ENCODE results near the gene TNFAIP8. TPM values are rescaled to one million over a fixed set of nuclear protein-coding genes. Genes with fewer than 3 reads are reported as not detected.

Gene TNFAIP8
- total and polyA plus RNA-seq, 2 donors (not counting 1 experiment from before 2014, with no cell fraction given), result 36.7 to 37.7 TPM

DNA sequence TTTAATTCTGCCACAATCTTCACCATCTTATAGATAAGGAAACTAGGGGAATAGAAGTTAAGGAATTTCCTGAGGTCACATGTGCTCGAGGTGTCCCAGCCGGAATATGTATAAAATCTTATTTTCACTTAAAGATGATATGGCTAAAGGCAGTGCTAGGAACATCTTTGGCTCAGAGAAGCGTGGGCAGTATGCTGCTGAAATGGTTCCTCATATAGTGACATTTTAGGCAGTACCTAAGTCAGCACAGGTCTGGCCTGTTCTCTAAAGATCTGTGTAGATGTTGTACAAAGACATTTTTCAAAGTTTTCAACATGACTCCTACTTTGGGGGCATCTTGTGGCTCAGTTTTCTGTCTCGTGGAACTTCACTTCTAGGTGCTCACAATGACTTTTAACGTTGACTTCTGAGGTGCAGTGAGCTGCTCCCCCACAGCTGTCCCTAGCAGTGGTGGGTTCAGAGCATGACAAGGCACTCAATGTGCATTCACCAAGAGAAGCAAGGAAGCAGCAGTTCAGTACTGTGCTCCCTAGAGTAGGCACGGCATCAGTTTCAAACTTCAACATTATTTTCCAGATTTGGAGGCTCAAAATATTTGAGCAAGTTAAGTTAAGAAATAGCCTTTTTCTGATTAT is 40.3 kb downstream of the TNFAIP8 start:
- no peaks in the 10 kb centered on the region for H4K20me1 ChIP-seq (ENCODE audit: control insufficient read depth, extremely low read depth, insufficient read depth, low read length)
- H3K4me1 ChIP-seq (ENCODE audit: control insufficient read depth, extremely low read depth, insufficient read depth, low read length), result peaks cover 3% of the 10 kb centered on the region
- no peaks in the 10 kb centered on the region for H3K27me3 ChIP-seq (ENCODE audit: control insufficient read depth, insufficient read depth, low read length)
- H3K36me3 ChIP-seq (ENCODE audit: control insufficient read depth, insufficient read depth, low read length), result no peaks in the 10 kb centered on the region
- no peaks in the 10 kb centered on the region for H3K79me2 ChIP-seq (ENCODE audit: control insufficient read depth, insufficient read depth, low read length)
- no peak overlapping the region for H2AFZ ChIP-seq (ENCODE audit: low read length)
- TF ChIP-seq, protein P1, sequence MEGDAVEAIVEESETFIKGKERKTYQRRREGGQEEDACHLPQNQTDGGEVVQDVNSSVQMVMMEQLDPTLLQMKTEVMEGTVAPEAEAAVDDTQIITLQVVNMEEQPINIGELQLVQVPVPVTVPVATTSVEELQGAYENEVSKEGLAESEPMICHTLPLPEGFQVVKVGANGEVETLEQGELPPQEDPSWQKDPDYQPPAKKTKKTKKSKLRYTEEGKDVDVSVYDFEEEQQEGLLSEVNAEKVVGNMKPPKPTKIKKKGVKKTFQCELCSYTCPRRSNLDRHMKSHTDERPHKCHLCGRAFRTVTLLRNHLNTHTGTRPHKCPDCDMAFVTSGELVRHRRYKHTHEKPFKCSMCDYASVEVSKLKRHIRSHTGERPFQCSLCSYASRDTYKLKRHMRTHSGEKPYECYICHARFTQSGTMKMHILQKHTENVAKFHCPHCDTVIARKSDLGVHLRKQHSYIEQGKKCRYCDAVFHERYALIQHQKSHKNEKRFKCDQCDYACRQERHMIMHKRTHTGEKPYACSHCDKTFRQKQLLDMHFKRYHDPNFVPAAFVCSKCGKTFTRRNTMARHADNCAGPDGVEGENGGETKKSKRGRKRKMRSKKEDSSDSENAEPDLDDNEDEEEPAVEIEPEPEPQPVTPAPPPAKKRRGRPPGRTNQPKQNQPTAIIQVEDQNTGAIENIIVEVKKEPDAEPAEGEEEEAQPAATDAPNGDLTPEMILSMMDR (conservative IDR thresholded peaks at IDR 0.05 in 1 of 2, IDR thresholded peaks at IDR 0.05 in 1 of 2; ENCODE audit: low read depth in 1 of 2, low read length in 2 of 2), result no peak
- TF ChIP-seq EZH2 (IDR thresholded peaks at IDR 0.05; ENCODE audit: low read length, missing control alignments), result no peak
- H3K4me2 ChIP-seq (ENCODE audit: extremely low read depth, insufficient read depth, low read length), result no peak overlapping the region
- no peaks in the 10 kb centered on the region for H3K9me3 ChIP-seq (ENCODE audit: control insufficient read depth, insufficient read depth, low read depth, low read length)
- no peak overlapping the region for H3K4me3 ChIP-seq (replicated peaks in 1 of 4; ENCODE audit: control extremely low read depth in 1 of 4, insufficient read depth in 1 of 4, low read depth in 3 of 4, low read length in 4 of 4)
- DNase-seq (ENCODE audit: low read depth in 2 of 2), result no peak
- no peak overlapping the region for H3K27ac ChIP-seq (ENCODE audit: insufficient read depth, low read length)
- no peak overlapping the region for H3K9ac ChIP-seq (ENCODE audit: insufficient read depth, low read length)

DNA sequence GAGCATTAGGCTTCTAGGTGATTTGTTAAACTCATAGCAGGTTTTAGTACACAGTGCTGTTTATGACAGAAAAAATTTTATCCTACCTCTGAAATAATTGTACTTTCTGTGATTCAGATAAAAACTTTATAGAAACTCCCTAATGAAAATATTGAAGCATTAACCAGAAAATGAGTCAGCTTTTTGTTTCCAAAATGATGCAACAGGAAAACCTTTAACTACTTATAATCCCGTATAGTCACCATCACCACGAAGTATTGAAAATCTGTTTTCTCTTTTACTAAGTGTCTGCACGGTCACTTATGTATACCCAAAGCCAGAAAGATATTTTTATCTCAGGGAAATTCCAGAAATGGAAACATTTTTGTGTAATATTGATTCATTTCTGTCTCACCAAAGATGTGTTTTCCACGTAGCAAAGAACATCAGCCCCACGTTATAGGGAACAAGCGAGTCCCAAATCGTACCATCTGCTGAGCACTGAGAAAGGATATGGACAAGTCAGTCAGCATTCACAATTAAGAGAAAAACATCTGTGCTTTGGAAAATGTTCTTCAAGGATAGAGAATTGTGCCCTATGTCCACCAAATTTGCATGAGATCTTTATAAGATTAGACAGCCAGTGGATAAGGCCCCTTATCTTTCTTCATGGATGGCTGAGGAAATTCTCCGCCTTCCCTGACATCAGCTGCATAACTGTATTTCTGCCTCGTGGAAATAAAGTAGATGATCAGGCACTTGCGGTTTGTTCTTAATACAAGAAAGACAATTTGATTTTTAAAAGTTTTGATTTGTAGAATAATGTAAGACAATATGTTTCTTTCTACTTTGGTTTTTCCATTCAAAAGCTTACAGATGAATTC is 41.9 kb downstream of the TNFAIP8 start:
- peak overlapping the region; percentile 32 for H3K4me2 ChIP-seq (ENCODE audit: extremely low read depth, insufficient read depth, low read length)
- H3K36me3 ChIP-seq (ENCODE audit: control insufficient read depth, insufficient read depth, low read length), result no peaks in the 10 kb centered on the region
- no peaks in the 10 kb centered on the region for H4K20me1 ChIP-seq (ENCODE audit: control insufficient read depth, extremely low read depth, insufficient read depth, low read length)
- peak; percentile 76 to 77 for DNase-seq (ENCODE audit: low read depth in 2 of 2)
- no peaks in the 10 kb centered on the region for H3K9me3 ChIP-seq (ENCODE audit: control insufficient read depth, insufficient read depth, low read depth, low read length)
- TF ChIP-seq, protein P1 (conservative IDR thresholded peaks at IDR 0.05 in 1 of 2, IDR thresholded peaks at IDR 0.05 in 1 of 2; ENCODE audit: low read depth in 1 of 2, low read length in 2 of 2), result no peak
- no peak for TF ChIP-seq EZH2 (IDR thresholded peaks at IDR 0.05; ENCODE audit: low read length, missing control alignments)
- H3K4me3 ChIP-seq (replicated peaks in 1 of 4; ENCODE audit: control extremely low read depth in 1 of 4, insufficient read depth in 1 of 4, low read depth in 3 of 4, low read length in 4 of 4), result peak overlapping the region in 2 of 4 experiments; percentile 3 to 7
- peak overlapping the region; percentile 52 for H2AFZ ChIP-seq (ENCODE audit: low read length)
- H3K79me2 ChIP-seq (ENCODE audit: control insufficient read depth, insufficient read depth, low read length), result no peaks in the 10 kb centered on the region
- no peak overlapping the region for H3K9ac ChIP-seq (ENCODE audit: insufficient read depth, low read length)
- H3K4me1 ChIP-seq (ENCODE audit: control insufficient read depth, extremely low read depth, insufficient read depth, low read length), result peaks cover 3% of the 10 kb centered on the region
- H3K27ac ChIP-seq (ENCODE audit: insufficient read depth, low read length), result no peak overlapping the region
- H3K27me3 ChIP-seq (ENCODE audit: control insufficient read depth, insufficient read depth, low read length), result no peaks in the 10 kb centered on the region

DNA sequence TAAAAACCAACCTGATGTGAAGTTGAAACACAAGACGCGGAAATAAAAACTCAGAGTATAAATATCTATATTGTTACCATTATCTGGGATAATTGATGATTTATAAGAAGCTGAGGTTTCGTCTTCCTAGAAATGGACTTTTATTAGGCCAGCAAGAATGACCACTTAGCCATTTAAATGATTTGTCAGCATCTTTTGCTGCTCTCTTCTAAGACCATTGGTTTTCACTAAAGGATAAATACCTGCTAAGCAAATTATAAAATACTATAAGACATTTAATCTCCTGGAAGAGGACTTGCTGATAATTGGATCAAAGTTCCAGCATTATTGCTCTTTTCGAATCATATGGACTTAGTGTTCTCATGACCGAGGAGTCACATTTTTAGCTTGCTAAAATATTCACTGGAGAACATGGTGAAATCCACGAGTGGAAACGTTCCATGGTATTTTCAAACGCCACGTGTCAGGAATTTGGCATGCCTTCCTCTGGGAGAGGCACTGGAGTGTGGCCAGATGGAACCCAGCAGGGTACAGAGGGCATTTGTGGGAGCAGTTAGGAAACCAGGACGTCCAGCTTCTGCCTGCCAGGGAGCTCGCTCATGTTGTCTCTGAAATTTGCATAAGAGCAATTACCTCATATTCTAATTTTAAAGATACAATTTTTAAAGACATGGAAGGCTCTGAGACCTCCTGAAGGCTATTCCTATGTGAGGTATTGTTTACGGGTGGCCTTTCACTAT is 43.1 kb downstream of the TNFAIP8 start:
- TF ChIP-seq EZH2 (IDR thresholded peaks at IDR 0.05; ENCODE audit: low read length, missing control alignments), result no peak
- TF ChIP-seq, protein P1 (conservative IDR thresholded peaks at IDR 0.05 in 1 of 2, IDR thresholded peaks at IDR 0.05 in 1 of 2; ENCODE audit: low read depth in 1 of 2, low read length in 2 of 2), result no peak
- H3K4me2 ChIP-seq (ENCODE audit: extremely low read depth, insufficient read depth, low read length), result peak overlapping the region; percentile 41
- no peaks in the 10 kb centered on the region for H3K79me2 ChIP-seq (ENCODE audit: control insufficient read depth, insufficient read depth, low read length)
- no peak overlapping the region for H3K4me3 ChIP-seq (replicated peaks in 1 of 4; ENCODE audit: control extremely low read depth in 1 of 4, insufficient read depth in 1 of 4, low read depth in 3 of 4, low read length in 4 of 4)
- H4K20me1 ChIP-seq (ENCODE audit: control insufficient read depth, extremely low read depth, insufficient read depth, low read length), result no peaks in the 10 kb centered on the region
- no peak overlapping the region for H3K9ac ChIP-seq (ENCODE audit: insufficient read depth, low read length)
- H3K9me3 ChIP-seq (ENCODE audit: control insufficient read depth, insufficient read depth, low read depth, low read length), result no peaks in the 10 kb centered on the region
- H3K36me3 ChIP-seq (ENCODE audit: control insufficient read depth, insufficient read depth, low read length), result no peaks in the 10 kb centered on the region
- H3K27ac ChIP-seq (ENCODE audit: insufficient read depth, low read length), result no peak overlapping the region
- peaks cover 3% of the 10 kb centered on the region for H3K4me1 ChIP-seq (ENCODE audit: control insufficient read depth, extremely low read depth, insufficient read depth, low read length)
- DNase-seq (ENCODE audit: low read depth in 2 of 2), result peak; percentile 35 to 77
- no peaks in the 10 kb centered on the region for H3K27me3 ChIP-seq (ENCODE audit: control insufficient read depth, insufficient read depth, low read length)
- no peak overlapping the region for H2AFZ ChIP-seq (ENCODE audit: low read length)
